GM23338 (cell line): ENCODE data around the gene MAST4.

Experiments used
- CREB1 ChIP-seq: fragments of 250-450 bp; sonication (Bioruptor Pico); IDR thresholded peaks from 2 replicates; pipeline ENCODE4 v1.5.0; 2020; ENCODE audit warnings: low read depth, mild to moderate bottlenecking, moderate library complexity
- ETS1 ChIP-seq: IDR thresholded peaks from 2 replicates; pipeline ENCODE4 v1.6.1; 2016; ENCODE audit warnings: antibody characterized with exemption
- EZH2 ChIP-seq: fragments of 200-600 bp; sonication (generic); IDR thresholded peaks from one replicate; pipeline ENCODE4 v1.8.0; 2017; ENCODE audit warnings: antibody characterized with exemption, mild to moderate bottlenecking, low read depth; ENCODE audit not compliant: unreplicated experiment
- EZH2phosphoT487 ChIP-seq: fragments of 200-600 bp; sonication (generic); IDR thresholded peaks from one replicate; pipeline ENCODE4 v1.8.1; 2018; ENCODE audit warnings: antibody characterized with exemption; ENCODE audit not compliant: unreplicated experiment
- NANOG ChIP-seq: IDR thresholded peaks from 2 replicates; pipeline ENCODE4 v1.6.1; 2016; ENCODE audit warnings: antibody characterized with exemption, borderline replicate concordance
- POLR2AphosphoS5 ChIP-seq: IDR thresholded peaks from 2 replicates; pipeline ENCODE4 v1.6.1; 2016; ENCODE audit warnings: antibody characterized with exemption, low read depth
- ZNF331 ChIP-seq: fragments of 250-450 bp; sonication (Bioruptor Pico); IDR thresholded peaks from 2 replicates; pipeline ENCODE4 v1.5.0; 2020; ENCODE audit warnings: low read depth, mild to moderate bottlenecking, moderate library complexity
- TF ChIP-seq, protein P1 (sequence below), 2 experiments: fragments of 200-600 bp in 1 of 2; sonication (generic) in 1 of 2; conservative IDR thresholded peaks; 2 replicates each; pipeline versions ENCODE4 v1.5.1 to v1.6.1; 2016 to 2017; ENCODE audit warnings: antibody characterized with exemption in 2 of 2, low read depth in 2 of 2, mild to moderate bottlenecking in 2 of 2, moderate library complexity in 1 of 2

DNA sequence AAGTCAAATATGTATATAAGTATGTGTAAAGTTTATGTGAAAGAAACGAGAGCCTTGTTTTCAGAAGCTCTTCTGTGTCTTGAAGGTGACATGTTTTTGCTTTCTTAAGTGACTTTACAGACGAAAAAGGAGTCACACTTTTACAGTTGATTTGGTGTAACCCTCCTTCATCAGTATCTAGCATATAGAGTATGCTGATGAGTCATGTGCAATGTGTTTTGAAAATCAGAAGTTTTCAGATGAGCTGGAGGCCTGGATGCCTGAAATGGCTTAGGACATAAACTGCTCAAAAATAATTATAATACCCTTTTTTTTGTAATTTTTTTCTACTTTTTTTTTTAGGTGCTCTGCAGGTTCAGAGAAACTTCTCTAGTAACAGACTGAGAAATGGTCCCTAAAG is 390.9 kb downstream of the MAST4 start:
- TF ChIP-seq, protein P1, sequence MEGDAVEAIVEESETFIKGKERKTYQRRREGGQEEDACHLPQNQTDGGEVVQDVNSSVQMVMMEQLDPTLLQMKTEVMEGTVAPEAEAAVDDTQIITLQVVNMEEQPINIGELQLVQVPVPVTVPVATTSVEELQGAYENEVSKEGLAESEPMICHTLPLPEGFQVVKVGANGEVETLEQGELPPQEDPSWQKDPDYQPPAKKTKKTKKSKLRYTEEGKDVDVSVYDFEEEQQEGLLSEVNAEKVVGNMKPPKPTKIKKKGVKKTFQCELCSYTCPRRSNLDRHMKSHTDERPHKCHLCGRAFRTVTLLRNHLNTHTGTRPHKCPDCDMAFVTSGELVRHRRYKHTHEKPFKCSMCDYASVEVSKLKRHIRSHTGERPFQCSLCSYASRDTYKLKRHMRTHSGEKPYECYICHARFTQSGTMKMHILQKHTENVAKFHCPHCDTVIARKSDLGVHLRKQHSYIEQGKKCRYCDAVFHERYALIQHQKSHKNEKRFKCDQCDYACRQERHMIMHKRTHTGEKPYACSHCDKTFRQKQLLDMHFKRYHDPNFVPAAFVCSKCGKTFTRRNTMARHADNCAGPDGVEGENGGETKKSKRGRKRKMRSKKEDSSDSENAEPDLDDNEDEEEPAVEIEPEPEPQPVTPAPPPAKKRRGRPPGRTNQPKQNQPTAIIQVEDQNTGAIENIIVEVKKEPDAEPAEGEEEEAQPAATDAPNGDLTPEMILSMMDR (conservative IDR thresholded peaks at IDR 0.05; ENCODE audit: low read depth in 2 of 2), result no peak
- TF ChIP-seq EZH2phosphoT487 (no peak), POLR2AphosphoS5 (no peak), ETS1 (no peak), ZNF331 (CRISPR knock-in tag) (no peak), EZH2 (no peak), CREB1 (no peak), NANOG (no peak)
